Measurements from ENCODE around the gene RAB28.

The RAB28 gene

DNA sequence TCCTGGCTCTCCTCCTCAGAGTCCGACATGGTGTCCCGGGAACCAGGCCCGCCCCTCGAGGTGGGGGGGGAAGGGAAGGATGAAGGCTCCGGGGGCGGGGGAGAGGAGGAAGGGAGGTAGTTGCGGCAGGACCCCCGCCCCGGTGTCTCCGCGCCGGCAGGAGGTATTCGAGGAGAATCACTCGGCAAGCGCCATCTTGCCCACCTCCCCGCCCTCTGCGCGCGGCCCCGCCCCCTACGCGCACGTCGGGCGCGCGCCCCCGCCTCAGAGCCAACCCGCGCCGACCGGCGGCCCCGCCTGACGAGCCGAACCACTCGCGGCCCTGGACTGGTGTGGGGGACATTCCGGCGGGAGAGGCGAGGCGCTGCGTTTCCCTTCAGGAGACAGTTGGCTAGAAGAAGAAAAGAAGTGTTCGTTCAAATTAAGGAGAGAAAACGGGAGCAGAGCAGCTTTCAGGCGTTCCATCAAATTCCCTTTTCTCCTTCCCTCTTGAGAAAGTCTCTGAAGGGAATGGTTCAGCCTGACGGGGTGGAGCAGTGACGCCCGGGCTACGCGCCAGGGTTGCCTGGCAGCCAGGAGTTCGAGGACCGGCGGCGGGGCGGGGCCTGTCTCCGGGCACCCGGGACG lies at the start of gene RAB28:
Gene RAB28, minus strand, starts transcription at position 219 of the 627 bp plus-strand sequence.
- DNase-seq (ENCODE audit: low read depth in 2 of 2), result peak; percentile 87 to 88

GRCh38 chr4:13531625-13531998 lies 47.5 kb upstream of the RAB28 start:
- DNase-seq (ENCODE audit: low read depth in 2 of 2), result no peak

GRCh38 chr4:13530823-13531624 lies 46.9 kb upstream of the RAB28 start:
- DNase-seq (ENCODE audit: low read depth in 2 of 2), result no peak

DNA sequence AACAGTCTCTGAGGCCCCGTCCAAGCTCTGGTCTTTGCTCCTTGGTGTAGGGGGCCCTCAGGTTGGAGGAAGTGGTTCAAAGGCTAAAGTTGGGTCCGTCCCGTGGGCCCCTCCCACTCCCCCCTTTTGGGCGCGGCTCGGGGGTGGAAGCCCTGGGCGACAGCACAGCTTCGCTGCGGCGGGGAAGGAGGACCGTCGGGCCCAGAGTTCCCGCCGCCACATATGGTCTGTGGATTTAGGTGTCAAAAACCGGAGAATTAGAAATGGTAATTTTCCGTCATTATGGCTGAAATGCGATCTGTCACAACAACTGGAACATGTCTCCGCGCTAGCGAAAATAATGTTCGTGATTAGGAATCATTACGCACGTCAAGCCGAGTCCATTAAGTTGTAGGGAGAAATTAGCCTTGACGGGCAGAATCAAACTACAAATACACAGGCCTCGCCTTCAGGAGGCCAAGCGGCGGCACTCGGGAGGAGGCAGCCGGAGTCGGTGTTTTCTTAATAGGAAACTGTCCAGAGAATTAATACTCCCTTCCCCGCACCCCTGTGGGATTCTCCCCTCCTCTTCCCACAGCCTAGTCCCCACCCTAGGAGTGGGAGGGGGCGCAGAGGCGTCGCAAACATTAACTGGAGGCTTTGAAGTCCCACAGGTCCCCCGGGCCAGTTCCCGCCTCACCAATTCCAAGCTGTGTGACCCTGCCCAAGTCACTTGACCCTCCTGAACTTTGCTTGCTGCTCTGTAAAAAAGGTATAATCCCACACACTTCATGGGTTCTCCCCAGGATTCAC lies 45.2 kb upstream of the RAB28 start:
- no peak for DNase-seq (ENCODE audit: low read depth in 2 of 2)

- no peak for DNase-seq (ENCODE audit: low read depth in 2 of 2)
Measured at GRCh38 chr4:13528821-13529127, 44.6 kb upstream of the RAB28 start.

DNA sequence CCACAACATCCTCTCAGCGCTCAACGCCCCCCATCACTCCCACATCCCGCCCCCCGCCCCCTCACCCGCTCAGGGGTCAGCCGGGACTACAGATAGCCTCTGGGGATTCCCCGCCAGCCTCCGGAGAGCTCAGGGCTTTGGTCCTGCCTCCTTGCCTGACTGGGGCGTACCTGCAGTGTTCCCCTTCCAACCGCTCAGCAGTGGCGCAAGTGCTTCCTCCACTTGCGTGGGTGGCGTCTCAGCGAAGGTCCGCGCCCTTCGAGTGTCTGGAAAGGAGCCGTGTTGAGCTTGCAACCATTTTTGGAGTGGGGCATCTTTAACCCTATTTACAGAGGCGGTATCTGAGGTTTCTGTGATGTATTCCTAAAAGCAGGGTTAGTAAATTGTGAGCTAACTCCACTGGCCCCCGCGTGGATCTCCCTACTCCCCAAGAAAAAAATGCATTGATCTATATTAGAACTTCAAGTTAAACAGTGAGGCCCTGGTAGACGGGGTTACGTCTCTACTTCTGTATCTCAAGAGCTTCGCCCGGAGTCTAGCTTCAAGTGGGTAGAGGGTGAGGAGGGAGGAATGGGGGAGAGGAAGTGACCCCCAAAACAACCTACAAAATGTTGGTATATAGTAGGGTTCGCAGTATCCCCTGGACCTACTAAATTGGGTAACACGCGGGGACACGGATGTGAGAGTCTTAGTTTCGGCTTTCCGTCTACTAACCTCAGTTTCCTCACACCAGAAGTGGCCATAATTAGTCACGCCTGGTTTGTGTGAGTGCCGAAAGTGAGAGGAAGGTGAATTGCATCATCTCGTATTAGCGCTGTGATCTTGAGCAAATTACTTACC lies 44.1 kb upstream of the RAB28 start:
- no peak for DNase-seq (ENCODE audit: low read depth in 2 of 2)

- no peak for DNase-seq (ENCODE audit: low read depth in 2 of 2)
Measured at GRCh38 chr4:13527192-13527980, 43.2 kb upstream of the RAB28 start.

GRCh38 chr4:13526658-13527057 lies 42.5 kb upstream of the RAB28 start:
- DNase-seq (ENCODE audit: low read depth in 2 of 2), result no peak

DNA sequence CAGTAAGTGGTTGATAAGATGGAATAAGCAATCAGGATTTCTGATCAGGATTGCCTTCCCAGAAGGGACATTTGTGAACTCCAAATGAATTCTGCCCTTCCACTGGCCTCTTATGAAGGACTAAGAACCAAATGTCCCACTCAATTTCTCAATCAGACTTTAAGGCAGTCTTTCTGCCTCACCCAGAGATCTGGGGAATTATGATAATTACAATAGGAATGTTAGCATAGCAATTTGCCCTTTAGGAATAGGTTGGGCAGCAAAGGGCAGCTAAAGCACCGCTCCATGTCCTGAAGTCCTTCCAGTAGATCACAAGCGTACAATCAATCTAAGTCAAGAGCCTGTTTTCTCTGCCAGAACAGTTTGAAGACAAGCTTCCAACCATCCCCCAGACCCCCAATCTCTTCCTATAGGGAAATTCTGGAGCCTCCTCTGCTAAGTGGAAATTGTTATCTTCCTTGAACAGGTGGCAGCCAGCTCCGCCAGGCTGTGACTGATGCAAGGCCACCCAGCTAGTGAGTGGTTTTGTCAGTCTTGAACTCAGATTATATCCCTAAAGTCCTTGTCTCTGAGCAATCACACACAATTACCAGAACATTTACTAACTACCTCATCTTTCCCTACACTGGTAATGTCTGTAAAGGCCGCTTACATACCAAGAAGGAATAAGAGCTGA lies 41.6 kb upstream of the RAB28 start:
- DNase-seq (ENCODE audit: low read depth in 2 of 2), result no peak

- DNase-seq (ENCODE audit: low read depth in 2 of 2), result no peak
Measured at GRCh38 chr4:13524504-13525243, 40.5 kb upstream of the RAB28 start.

DNA sequence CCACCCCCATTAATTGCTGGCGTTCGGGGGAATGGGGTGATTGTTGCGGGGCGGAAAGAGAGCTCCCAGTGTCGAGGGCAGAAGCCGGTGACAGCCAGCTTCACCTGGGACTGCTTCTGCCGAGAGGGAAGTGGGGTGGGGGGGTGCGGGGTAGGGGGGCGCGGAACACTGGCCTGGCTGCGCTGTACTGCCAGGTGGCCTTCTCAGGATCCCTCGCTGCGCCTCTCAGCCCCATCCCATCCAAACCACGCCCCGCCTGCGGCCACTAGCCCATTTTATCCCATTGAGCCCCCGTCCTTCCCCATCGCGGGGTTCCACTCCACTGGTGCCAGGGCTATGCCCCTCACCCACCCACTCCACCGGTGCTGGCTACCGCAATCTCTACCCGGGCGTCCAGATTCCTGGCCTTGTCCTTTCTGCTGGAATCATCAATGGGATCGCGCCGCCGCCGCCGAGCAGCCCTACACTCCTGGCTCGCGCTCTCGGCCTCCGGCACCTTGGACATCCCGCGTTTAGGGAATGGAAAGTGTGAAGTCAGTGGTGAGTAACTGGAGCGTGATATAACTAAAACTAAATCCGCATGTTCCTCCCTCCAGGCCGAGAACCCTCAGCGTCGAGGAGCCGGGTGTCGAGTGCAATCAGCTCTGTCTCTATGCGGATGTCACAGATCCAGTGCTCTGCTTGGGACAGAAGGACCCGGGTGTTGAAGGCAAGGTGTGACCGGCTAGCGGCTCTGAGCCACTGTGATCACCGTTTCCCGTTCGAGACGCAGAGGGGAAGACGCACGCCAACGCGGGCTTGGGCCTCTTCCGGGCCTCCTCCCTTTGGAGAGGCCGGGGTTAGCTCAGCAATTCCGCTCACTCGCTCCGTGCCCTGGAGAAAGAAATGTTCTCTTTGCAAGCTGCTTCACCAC lies 39.7 kb upstream of the RAB28 start:
- DNase-seq (ENCODE audit: low read depth in 2 of 2), result no peak

- no peak for DNase-seq (ENCODE audit: low read depth in 2 of 2)
Measured at GRCh38 chr4:13523105-13523477, 39.0 kb upstream of the RAB28 start.

GRCh38 chr4:13522282-13523104 lies 38.4 kb upstream of the RAB28 start:
- no peak for DNase-seq (ENCODE audit: low read depth in 2 of 2)

DNA sequence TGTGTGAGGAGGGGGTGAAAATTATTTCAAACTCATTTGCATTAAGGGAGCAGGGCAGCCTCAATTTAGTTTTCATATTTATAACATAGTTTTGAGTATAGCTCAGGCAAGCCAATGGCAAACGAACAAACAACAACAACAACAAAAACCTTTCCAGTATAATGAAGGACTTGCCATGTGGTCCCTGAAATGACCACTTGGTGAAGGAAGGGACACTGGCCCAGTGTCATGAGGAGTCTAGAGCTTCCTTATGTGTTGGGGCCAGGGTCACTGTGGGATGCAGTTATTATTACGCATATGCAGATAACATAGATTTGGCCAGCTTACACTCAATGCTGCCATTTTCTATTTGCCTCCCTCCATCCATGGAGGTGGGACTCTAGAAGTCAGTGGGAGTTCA lies 36.9 kb upstream of the RAB28 start:
- no peak for DNase-seq (ENCODE audit: low read depth in 2 of 2)

- DNase-seq (ENCODE audit: low read depth in 2 of 2), result no peak
Measured at GRCh38 chr4:13516315-13516860, 32.2 kb upstream of the RAB28 start.

DNA sequence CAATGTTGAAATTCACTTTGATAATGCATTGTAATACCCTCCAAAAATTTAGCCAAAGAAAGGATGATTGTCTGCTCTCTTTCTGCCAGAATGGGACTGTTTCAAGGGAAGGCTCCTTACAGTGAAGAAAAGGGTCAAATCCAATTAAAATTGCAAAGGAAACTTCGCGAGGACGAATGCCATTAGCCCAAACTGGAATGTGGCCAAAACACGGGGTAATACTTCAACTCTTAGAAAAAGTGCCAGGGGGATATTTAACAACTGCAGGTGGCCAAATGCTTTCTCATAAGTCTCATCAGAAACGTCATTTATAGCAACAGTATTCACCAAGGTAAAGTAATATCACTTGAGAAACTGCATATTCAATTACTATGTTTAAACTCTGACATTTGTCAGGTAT lies 31.1 kb upstream of the RAB28 start:
- no peak for DNase-seq (ENCODE audit: low read depth in 2 of 2)

- no peak for DNase-seq (ENCODE audit: low read depth in 2 of 2)
Measured at GRCh38 chr4:13514722-13515121, 30.6 kb upstream of the RAB28 start.

DNA sequence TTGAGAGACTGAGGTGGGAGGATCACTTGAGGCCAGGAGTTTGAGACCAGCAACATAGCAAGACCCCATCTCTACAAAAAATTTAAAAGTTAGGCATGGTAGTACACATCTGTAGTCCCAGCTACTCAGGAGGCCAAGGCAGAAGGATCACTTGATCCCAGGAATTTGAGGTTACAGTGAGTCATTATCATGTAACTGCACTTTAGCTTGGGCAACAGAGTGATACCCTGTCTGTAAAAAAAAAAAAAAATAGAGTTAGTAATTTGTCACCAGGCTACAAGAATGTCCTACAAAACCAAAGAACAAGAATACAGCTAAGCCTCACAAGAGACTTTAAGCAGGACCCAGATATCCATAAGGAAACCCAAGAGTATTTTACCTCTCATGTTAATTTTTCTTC lies 27.0 kb upstream of the RAB28 start:
- DNase-seq (ENCODE audit: low read depth in 2 of 2), result no peak

Measured in fibroblast of skin of left biceps (primary cell).